ENCODE measurements around the gene ARFGAP1. TPM values are rescaled to one million over a fixed set of nuclear protein-coding genes. Genes with fewer than 3 reads are reported as not detected.

The ARFGAP1 gene
- total RNA-seq, 1 donor from 2014 or later: 47.1 TPM

GRCh38 chr20:63280371-63280770 is 7.8 kb downstream of the ARFGAP1 start:
- DNase-seq: no peak

DNA sequence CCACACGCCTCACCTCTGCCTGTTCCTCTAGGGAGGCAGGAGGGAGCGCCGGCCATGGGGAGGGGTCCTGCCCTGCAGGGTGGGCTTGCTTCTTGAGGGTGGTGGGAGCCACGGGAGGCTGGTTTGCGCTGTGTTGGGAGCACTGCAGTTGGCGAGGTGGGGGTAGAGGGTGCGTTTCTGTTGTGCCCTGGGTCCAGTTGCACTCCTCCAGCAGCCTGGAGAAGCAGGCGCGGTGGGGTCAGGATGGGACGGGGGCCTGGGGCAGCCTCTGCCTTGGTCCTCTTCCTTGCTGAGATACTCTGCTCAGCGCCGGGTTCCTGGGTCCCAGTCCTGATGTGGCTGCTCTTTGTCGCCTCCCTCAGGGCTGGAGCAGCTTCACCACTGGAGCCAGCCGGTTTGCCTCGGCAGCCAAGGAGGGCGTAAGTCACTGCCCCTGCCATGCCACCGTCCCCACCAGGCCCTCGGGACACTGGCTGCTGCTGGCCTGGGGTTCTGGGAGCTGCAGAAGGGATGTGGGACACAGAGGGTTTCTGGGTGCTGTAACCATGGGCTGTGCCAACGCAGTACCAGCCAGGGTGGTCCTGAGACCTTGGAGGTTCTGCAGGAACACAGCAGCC is 8.4 kb downstream of the ARFGAP1 start:
- no peak for DNase-seq

DNA sequence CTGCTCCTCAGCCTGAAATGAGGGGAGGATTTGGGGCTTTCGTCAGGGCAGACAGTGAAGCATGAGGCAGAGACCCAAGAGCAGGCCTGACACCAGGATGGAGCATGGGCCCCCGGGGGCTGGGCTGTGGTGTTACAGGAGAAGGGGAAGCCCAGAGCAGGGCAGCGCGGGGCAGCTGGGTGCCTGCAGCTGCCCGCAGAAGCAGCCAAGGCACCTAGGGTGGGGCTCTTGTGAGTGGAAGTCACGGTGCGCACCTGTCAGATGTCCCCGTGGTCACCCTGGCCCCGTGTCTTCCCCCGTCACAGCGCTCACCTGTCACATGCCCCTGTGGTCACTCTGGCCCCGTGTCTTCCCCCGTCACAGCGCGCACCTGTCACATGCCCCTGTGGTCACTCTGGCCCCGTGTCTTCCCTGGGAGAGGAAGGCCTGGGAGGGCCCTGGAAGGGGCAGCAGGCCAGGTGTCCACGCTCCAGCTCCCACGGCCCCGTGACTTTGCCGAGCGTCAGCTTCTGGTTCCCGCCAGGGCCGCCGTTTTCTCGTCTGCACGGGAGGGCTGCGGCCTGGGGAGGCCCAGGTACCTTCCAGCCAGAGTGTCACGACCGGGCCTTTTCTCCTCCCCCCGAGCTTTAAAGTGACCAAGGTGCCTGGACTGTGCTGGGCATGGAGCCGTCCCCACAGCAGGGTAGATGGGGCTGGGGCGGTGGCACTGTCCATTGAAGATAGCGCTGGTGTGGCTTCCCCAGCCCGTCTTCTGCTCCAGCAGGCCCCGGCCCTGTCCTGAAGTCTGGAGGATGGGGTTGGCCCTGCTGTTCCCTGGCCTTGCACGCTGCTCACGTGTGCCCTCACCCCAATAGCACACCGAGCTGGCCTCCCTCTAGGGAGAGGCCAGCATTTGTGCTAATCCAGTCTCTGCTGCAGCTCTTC is 9.4 kb downstream of the ARFGAP1 start:
- no peak for DNase-seq

GRCh38 chr20:63282946-63283345 is 10.3 kb downstream of the ARFGAP1 start:
- no peak for DNase-seq

DNA sequence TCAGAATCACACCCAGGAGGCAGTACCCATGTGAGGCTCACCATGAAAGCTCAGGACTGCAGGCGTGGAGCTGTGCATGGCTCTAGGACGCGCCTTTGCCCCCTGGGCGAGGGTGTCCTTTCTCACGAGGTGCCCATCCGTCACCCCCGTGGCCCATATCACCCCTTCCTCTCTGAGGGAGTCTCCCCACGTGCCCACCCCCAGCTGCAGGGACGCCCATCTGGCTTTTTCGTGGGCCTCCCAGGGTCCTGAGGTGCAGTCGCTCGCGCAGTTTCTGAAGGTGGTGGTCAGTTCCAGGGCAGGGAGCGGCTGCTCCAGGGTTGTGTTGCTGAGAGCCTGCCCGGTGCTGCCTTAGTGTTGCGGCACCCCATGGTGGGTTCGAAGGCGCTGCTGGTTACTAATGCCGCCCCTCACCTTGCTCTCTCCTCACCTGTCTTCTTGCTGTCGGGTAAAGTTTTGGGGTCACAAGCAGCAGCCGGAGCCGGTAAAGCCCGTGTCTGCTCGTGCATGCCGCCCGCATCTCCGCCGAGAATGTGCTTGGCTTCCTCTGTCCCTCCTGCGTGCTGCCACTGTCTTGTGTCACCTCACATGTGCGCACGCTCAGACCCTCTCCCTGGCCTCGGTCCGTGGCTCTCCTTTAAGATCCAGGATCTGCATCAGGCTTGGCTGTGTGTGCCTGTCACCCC is 10.9 kb downstream of the ARFGAP1 start:
- no peak for DNase-seq

DNA sequence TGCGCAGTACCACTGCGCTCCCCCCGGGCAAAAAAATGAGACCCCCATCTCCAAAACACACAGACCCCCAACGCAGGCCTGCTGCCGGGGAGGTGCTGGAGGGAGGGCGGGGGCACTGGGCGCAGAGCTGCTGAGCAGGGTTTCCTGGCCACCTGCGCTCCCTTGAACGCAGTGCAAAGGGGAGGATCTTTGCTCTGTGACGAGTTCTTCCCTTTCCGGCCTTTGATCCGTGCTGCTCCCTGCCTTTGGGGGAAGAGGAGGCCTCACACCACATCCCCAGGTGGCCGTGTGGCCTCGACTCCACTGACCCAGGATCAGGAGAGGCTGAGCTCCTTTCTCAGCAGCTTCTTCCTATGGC is 11.4 kb downstream of the ARFGAP1 start:
- DNase-seq: no peak

- DNase-seq: no peak
Observed at GRCh38 chr20:63284544-63284949, 11.9 kb downstream of the ARFGAP1 start.

DNA sequence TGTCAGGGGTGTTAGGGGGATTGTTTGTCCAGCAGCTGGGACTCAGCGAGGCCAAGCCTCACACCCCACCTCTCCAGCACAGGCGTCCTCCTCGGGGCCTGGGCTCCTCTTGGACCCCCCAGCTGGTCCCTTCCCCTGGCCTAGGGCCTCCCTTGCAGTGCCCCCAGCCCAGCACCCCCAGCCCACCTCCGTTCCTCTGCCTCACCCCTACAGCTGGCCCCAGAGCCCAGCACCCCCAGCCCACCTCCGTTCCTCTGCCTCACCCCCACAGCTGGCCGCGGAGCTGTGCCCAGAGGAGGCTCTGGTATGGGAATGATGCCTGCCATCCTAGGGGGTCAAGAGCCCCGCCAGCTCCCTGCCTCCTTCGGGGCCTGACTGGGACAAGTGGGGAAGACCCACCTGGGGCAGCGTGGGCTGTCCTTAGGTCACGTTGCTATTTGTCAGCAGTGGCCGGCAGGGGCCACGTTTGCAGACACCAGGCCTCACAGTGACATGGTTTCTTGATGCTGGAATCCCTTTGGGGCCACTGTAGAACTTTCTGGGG is 12.4 kb downstream of the ARFGAP1 start:
- no peak for DNase-seq

DNA sequence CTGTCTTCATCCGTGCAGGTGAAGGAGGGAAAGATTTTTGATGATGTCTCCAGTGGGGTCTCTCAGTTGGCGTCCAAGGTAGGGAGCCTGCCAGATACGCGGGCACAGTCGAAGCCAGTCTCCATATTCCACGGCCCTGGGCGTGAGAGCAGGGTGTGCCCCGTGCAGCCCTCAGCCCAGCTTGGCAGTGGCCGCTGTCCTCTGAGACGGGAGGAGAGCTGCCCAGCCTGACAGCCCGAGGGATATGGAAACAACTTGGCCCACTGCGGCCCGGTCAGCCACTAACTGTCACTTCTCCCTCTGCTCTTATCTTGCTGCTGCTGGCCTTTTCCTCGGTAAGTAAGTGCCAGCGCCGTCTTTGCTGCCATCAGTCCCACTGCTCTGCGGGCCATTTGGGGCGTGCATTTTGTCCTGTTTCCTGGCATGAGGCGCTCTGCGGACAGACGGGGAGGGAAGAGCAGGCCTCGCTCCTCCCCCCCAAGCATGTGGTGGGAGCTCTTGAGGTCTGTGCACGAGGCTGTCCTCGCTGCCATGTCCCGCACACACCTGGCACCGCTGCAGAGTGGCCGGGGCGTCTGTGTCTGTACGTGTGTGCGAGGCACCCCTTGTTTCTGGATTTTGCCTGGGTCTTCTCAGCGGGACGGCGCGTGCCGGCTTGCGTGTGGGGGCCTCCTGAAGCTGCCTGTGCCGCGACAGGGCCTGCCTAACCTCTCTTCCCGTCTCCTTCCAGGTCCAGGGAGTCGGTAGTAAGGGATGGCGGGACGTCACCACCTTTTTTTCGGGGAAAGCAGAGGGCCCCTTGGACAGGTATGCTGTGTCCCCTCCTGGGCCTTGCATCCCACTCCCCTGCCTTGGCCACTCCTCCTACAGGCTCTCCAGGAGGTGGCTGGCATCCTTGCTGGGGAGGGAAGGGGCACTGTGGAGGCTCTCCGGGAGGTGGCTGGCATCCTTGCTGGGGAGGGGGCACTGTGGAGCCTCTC is 13.3 kb downstream of the ARFGAP1 start:
- no peak for DNase-seq

GRCh38 chr20:63286781-63287696 is 14.4 kb downstream of the ARFGAP1 start:
- DNase-seq: no peak

- DNase-seq: no peak
Observed at GRCh38 chr20:63287697-63288580, 15.3 kb downstream of the ARFGAP1 start.

- DNase-seq: no peak
Observed at GRCh38 chr20:63288581-63289251, 16.1 kb downstream of the ARFGAP1 start.

DNA sequence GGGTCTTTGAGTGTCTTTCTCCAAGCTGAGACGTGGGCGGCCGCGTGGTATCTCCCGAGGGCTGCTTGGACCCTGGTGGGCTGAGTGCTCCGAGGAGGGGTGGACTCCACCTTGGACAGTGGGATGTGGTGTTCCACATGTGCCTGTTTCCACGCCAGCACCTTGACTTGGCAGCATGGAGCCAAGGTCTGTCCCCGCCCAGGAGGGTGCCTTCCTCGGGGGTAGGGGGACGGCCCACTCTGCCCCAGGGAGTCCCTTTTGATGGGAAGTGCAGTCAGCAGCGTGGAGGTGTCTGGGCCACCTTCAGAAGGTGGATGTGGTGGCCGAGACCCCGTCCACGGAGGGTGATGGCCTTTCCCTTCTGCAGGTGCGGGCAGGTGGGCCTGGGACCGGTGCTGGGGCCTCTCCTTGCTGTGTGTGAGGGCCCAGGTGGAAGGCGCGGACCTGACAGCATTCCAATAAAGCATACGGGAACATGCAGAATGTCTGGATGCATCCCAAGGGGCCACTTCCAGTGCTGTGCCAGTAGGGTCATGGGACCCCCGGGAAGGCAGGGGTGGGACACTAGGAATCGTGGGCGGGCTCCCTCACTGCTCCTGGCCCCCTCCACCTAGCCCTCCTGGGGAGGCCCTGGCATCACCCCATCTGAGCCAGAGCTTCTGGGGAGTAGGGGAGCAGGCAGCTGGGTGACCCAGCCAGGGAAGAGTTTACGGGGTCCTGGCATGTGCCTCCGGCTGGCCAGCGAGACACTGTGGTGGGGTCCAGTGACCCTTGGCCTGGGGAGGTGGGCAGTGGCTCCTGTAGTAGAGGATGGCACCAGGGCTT is 16.9 kb downstream of the ARFGAP1 start:
- no peak for DNase-seq

GRCh38 chr20:63290136-63290676 is 17.6 kb downstream of the ARFGAP1 start:
- no peak for DNase-seq

- no peak for DNase-seq
Observed at GRCh38 chr20:63290677-63291472, 18.3 kb downstream of the ARFGAP1 start.

GRCh38 chr20:63291811-63292210 is 19.2 kb downstream of the ARFGAP1 start:
- no peak for DNase-seq

DNA sequence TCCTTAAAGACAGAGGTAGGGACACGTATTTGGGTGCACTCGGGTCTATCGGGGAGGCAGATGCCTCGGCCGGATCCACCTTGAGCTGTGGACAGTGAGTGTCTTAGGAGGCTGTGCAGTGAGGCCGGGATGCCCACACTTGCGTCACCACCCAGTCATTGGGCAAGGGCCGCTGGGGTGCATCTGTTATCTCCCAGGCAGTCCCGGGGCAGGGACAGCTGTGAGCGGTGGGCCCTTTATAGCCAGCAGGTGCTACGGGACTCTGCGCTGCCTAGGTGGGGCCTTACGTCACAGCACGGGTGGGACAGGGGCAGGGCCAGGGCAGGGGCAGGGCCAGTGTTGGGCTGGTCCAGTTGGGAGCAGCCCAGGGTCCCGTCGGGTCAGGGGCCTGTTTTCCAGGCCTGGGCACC is 19.7 kb downstream of the ARFGAP1 start:
- peak; percentile 49 for DNase-seq
